A673 (cell line): ENCODE data around the gene EIF2B2.

ENCODE experiments used
- CTCF ChIP-seq: fragments of 300-800, 200-600 bp; sonication (generic); conservative IDR thresholded peaks from 2 replicates; pipeline ENCODE4 v1.5.1; 2017; ENCODE audit warnings: low read depth, mild to moderate bottlenecking, antibody characterized with exemption, low read length, moderate library complexity, mixed read lengths
- EZH2 ChIP-seq: fragments of 200-600 bp; sonication (generic); IDR thresholded peaks from 2 replicates; pipeline ENCODE4 v1.6.1; 2017; ENCODE audit warnings: borderline replicate concordance, low read depth, mild to moderate bottlenecking, mixed read lengths, antibody characterized with exemption, low read length; ENCODE audit not compliant: poor library complexity, severe bottlenecking

GRCh38 chr14:75023108-75023507, 20.4 kb downstream of the EIF2B2 start:
- no peak for TF ChIP-seq CTCF
- no peak for TF ChIP-seq EZH2
